ENCODE measurements around the gene SIRPB2. TPM values are rescaled to one million over a fixed set of nuclear protein-coding genes. Genes with fewer than 3 reads are reported as not detected.

SIRPB2 gene
- total RNA-seq, 6 experiments from 2014 or later = not detected

DNA sequence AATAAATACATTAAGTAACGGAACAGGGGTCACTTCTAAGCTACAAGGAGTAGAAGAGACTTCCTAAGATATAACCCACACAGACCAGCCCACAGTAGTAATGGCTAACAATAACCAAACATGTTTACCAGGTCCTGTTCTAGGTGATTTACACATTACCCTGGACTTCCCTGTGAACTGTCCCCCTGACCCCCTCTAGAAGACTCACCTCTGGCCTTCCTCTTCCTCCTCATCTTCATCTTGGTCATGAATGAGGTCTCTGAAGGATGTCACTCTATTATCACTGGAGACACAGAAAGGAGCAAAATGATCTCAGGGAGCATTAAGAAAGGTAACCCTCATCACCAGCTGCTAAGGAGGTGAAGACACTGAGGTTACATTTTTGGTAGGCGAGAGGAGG lies 33.2 kb downstream of the SIRPB2 start:
- peaks cover 40% of the 10 kb centered on the region for H3K36me3 Mint-ChIP-seq (ENCODE audit: low read depth)

DNA sequence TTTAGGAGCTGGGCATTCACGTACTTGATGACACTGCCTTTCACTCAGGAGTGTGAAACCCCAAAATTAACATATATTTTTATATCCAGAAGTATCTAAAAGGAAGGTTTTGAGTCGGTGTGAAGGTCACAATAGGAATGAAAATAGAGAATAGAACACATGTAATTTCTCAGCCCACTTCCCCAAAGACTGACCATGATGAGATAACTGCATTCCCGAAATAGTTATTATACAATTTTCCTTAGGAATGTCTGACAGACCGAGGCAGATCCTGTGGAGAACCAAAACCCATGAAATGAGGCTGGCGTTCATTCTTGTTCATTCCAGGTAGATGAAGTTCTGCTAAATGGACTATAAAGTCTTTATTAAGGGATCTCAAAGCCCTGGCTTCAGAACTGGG lies 34.9 kb downstream of the SIRPB2 start:
- peak overlapping the region; percentile 12; the same call in 1 of the 2 replicates for H3K27ac Mint-ChIP-seq
- peaks cover 9% of the 10 kb centered on the region for H3K4me1 Mint-ChIP-seq (ENCODE audit: low read depth)
- no peaks in the 10 kb centered on the region for H3K27me3 Mint-ChIP-seq (ENCODE audit: insufficient read depth)
- H3K9me3 Mint-ChIP-seq = no peaks in the 10 kb centered on the region; the same call in 1 of the 2 replicates
- TF ChIP-seq, protein P1, sequence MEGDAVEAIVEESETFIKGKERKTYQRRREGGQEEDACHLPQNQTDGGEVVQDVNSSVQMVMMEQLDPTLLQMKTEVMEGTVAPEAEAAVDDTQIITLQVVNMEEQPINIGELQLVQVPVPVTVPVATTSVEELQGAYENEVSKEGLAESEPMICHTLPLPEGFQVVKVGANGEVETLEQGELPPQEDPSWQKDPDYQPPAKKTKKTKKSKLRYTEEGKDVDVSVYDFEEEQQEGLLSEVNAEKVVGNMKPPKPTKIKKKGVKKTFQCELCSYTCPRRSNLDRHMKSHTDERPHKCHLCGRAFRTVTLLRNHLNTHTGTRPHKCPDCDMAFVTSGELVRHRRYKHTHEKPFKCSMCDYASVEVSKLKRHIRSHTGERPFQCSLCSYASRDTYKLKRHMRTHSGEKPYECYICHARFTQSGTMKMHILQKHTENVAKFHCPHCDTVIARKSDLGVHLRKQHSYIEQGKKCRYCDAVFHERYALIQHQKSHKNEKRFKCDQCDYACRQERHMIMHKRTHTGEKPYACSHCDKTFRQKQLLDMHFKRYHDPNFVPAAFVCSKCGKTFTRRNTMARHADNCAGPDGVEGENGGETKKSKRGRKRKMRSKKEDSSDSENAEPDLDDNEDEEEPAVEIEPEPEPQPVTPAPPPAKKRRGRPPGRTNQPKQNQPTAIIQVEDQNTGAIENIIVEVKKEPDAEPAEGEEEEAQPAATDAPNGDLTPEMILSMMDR (IDR thresholded peaks at IDR 0.05) = no peak
- no peak for DNase-seq
- no peak overlapping the region for H3K4me3 Mint-ChIP-seq
- H3K36me3 Mint-ChIP-seq (ENCODE audit: low read depth) = peaks cover 55% of the 10 kb centered on the region

More for the DNA sequence above, 33.2 kb downstream of the SIRPB2 start:
- no peaks in the 10 kb centered on the region for H3K9me3 Mint-ChIP-seq
- H3K27me3 Mint-ChIP-seq (ENCODE audit: insufficient read depth) = peaks cover 1% of the 10 kb centered on the region; the same call in 1 of the 2 replicates
- TF ChIP-seq, protein P1 (IDR thresholded peaks at IDR 0.05) = no peak
- DNase-seq = no peak
- H3K4me1 Mint-ChIP-seq (ENCODE audit: low read depth) = peaks cover 11% of the 10 kb centered on the region
- H3K27ac Mint-ChIP-seq = no peak overlapping the region
- H3K4me3 Mint-ChIP-seq = no peak overlapping the region

GRCh38 chr20:1450926-1451491 lies 40.2 kb downstream of the SIRPB2 start:
- Mint-ChIP-seq H3K27me3 (ENCODE audit: insufficient read depth) (no peaks in the 10 kb centered on the region), H3K36me3 (ENCODE audit: low read depth) (peaks cover 40% of the 10 kb centered on the region), H3K27ac (no peak overlapping the region), H3K4me1 (ENCODE audit: low read depth) (peaks cover 3% of the 10 kb centered on the region), H3K4me3 (no peak overlapping the region), H3K9me3 (peaks cover 3% of the 10 kb centered on the region; the same call in 1 of the 2 replicates)
- TF ChIP-seq, protein P1 (IDR thresholded peaks at IDR 0.05) = no peak
- DNase-seq = no peak

- Mint-ChIP-seq H3K4me3 (no peak overlapping the region), H3K4me1 (ENCODE audit: low read depth) (no peaks in the 10 kb centered on the region), H3K27ac (no peak overlapping the region), H3K9me3 (peaks cover 3% of the 10 kb centered on the region; the same call in 1 of the 2 replicates), H3K27me3 (ENCODE audit: insufficient read depth) (no peaks in the 10 kb centered on the region), H3K36me3 (ENCODE audit: low read depth) (peaks cover 32% of the 10 kb centered on the region)
- TF ChIP-seq, protein P1 (IDR thresholded peaks at IDR 0.05) = no peak
- no peak for DNase-seq
Observed at GRCh38 chr20:1449370-1449769, 41.9 kb downstream of the SIRPB2 start.

GRCh38 chr20:1448081-1448620 lies 43.1 kb downstream of the SIRPB2 start:
- Mint-ChIP-seq H3K36me3 (ENCODE audit: low read depth) (peaks cover 35% of the 10 kb centered on the region), H3K4me1 (ENCODE audit: low read depth) (no peaks in the 10 kb centered on the region), H3K27me3 (ENCODE audit: insufficient read depth) (no peaks in the 10 kb centered on the region), H3K4me3 (no peak overlapping the region), H3K27ac (no peak overlapping the region), H3K9me3 (peaks cover 3% of the 10 kb centered on the region; the same call in 1 of the 2 replicates)
- TF ChIP-seq, protein P1 (IDR thresholded peaks at IDR 0.05) = no peak
- DNase-seq = no peak

Measured in HFFc6 (cell line).